Psoas muscle (tissue), 8 donors: ENCODE results near the gene VPS16. TPM values are rescaled to one million over a fixed set of nuclear protein-coding genes. Genes with fewer than 3 reads are reported as not detected.

Source experiments
- ATAC-seq, 4 donors: fragments of 200-7000 bp; cut with Tn5 transposase; one replicate each; pipeline ENCODE4 v1.9.1; 2020; ENCODE audit warnings: moderate library complexity in 3 of 4, mild to moderate bottlenecking in 2 of 4
- DNase-seq, 2 donors: peaks; one replicate each; pipeline ENCODE4 v3.0.0-alpha.2; 2020
- H3K27ac ChIP-seq: fragments of 200-600 bp; one replicate; pipeline ENCODE4 v1.8.0; 2022
- H3K27me3 ChIP-seq, 3 donors: fragments of 200-600 bp in 1 of 3; one replicate each; pipeline versions ENCODE4 v1.6.1 to v1.8.0; 2013 to 2022; ENCODE audit warnings: low read length in 2 of 3, mild to moderate bottlenecking in 2 of 3, moderate library complexity in 1 of 3; ENCODE audit not compliant: insufficient read depth in 3 of 3
- H3K36me3 ChIP-seq, 2 donors: fragments of 200-600 bp in 1 of 2; one replicate each; pipeline versions ENCODE4 v1.6.1 to v1.8.0; 2013 to 2022; ENCODE audit warnings: low read depth in 1 of 2, mild to moderate bottlenecking in 1 of 2, moderate library complexity in 1 of 2; ENCODE audit not compliant: insufficient read depth in 1 of 2
- H3K4me1 ChIP-seq: fragments of 200-600 bp; one replicate; pipeline ENCODE4 v1.8.0; 2022
- H3K4me3 ChIP-seq: fragments of 200-600 bp; one replicate; pipeline ENCODE4 v1.8.0; 2022; ENCODE audit warnings: mild to moderate bottlenecking
- H3K9me3 ChIP-seq: fragments of 200-600 bp; one replicate; pipeline ENCODE4 v1.8.0; 2022
- CTCF ChIP-seq: fragments of 200-600 bp; IDR thresholded peaks from one replicate; pipeline ENCODE4 v1.8.0; 2022; ENCODE audit warnings: antibody characterized with exemption
- WGBS, 3 donors: extraction: QIAGEN DNeasy Blood & Tissue Kit; methylation state at CpG; one replicate each; pipeline versions ENCODE4 v1.1.6 to v1.1.7; 2013; 5-methylcytosine and 5-hydroxymethylcytosine counted together
- intact Hi-C, 2 donors: fragments of 100-400 bp; cut with DNase I; formaldehyde crosslinking; loops; one replicate each; pipeline versions ENCODE4 v1.11.0 to v1.14.2; 2022
- polyA plus RNA-seq, 3 donors: library from polyadenylated mRNA; stranded (reverse); fragments of 200-250 nt; gene quantifications; one replicate each; pipeline ENCODE4 v1.2.3, GENCODE V29; 2013
- total RNA-seq, 4 donors: library from RNA; stranded (reverse); fragmentation: NEBNext Ultra II Directional in 2 of 4; extraction: Animal tissue kit (Norgen Biotek cat#: 25700) in 2 of 4; gene quantifications; one replicate each; pipeline versions ENCODE4 v1.2.1 to v1.2.4, GENCODE V29; 2021 to 2023
- donor health status: healthy with polysubstance abuse.
- donor health status: DM: no; HTN: no; CAD: no; lungs with moderate emphysema.
- donor health status: Bipolar disorder and iron deficiency.
- donor health status: healthy.
- donor health status: DM: yes; HTN: yes; CAD: no.
- donor health status: DM: no; HTN: no; CAD: no.
- donor health status: DM: no; HTN: no; CAD: no.
- donor health status: DM: yes; HTN: yes; CAD: no.

The VPS16 gene
- total and polyA plus RNA-seq, 7 donors: 17.1 to 25.5 (median 20.2) TPM

- ATAC-seq (no peak), DNase-seq (no peak)
- Histone ChIP-seq H3K36me3 (peaks cover 3 to 15% of the 10 kb centered on the region in 2 donors), H3K4me3 (no peak overlapping the region), H3K9me3 (no peaks in the 10 kb centered on the region), H3K27ac (no peak overlapping the region), H3K4me1 (no peaks in the 10 kb centered on the region), H3K27me3 (no peaks in the 10 kb centered on the region)
- WGBS, 3 donors: 93 to 97% (median 96%) methylated on average over 4 of the region's 4 CpGs
- intact Hi-C loops: no loop called here
- no peak for TF ChIP-seq CTCF
Observed at GRCh38 chr20:2847802-2848201, 7.3 kb downstream of the VPS16 start.

GRCh38 chr20:2849529-2849928 lies 9.0 kb downstream of the VPS16 start:
- DNase-seq (no peak), ATAC-seq (no peak)
- Histone ChIP-seq H3K36me3 (peaks cover 3 to 8% of the 10 kb centered on the region in 2 donors), H3K4me3 (no peak overlapping the region), H3K27me3 (no peaks in the 10 kb centered on the region), H3K27ac (no peak overlapping the region), H3K4me1 (no peaks in the 10 kb centered on the region), H3K9me3 (no peaks in the 10 kb centered on the region)
- 84 to 92% (median 91%) methylated on average over 4 of the region's 4 CpGs for WGBS, 3 donors
- intact Hi-C loops: no loop called here
- no peak for TF ChIP-seq CTCF

GRCh38 chr20:2851086-2851485 lies 10.5 kb downstream of the VPS16 start:
- no peak for TF ChIP-seq CTCF
- no peak overlapping the region for H3K4me3 ChIP-seq
- peaks cover 3 to 8% of the 10 kb centered on the region in 2 donors for H3K36me3 ChIP-seq
- no peaks in the 10 kb centered on the region for H3K27me3 ChIP-seq
- 87 to 94% (median 93%) methylated on average over 10 of the region's 10 CpGs for WGBS, 3 donors
- intact Hi-C loops: loop anchor here in 1 of 2 donors (10.0 kb wide), 2 partner anchors 96 to 156 kb away; partner anchors contain the start of gene EBF4
- H3K9me3 ChIP-seq: no peaks in the 10 kb centered on the region
- H3K27ac ChIP-seq: no peak overlapping the region
- DNase-seq (no peak), ATAC-seq (no peak)
- no peaks in the 10 kb centered on the region for H3K4me1 ChIP-seq

- TF ChIP-seq CTCF: no peak
- H3K9me3 ChIP-seq: no peaks in the 10 kb centered on the region
- intact Hi-C loops: loop anchor here in 1 of 2 donors (10.0 kb wide), 2 partner anchors 104 to 164 kb away; partner anchors contain the start of gene EBF4
- DNase-seq (no peak), ATAC-seq (no peak)
- peaks cover 5% of the 10 kb centered on the region for H3K4me1 ChIP-seq
- H3K36me3 ChIP-seq: peaks cover 0 to 34% of the 10 kb centered on the region in 2 donors
- no peak overlapping the region for H3K4me3 ChIP-seq
- no peak overlapping the region for H3K27ac ChIP-seq
- WGBS, 3 donors: 66 to 93% (median 81%) methylated on average over 2 of the region's 2 CpGs
- H3K27me3 ChIP-seq: no peaks in the 10 kb centered on the region
Observed at GRCh38 chr20:2858591-2858990, 18.0 kb downstream of the VPS16 start.
